Right lobe of liver (tissue), 4 donors: ENCODE data around the gene MACROD1.

ENCODE experiments used
- CTCF ChIP-seq, 4 donors: fragments of 200-600 bp in 3 of 4; fragments of 450-650 bp in 1 of 4; IDR thresholded peaks; one replicate each; pipeline versions ENCODE4 v1.5.1 to v1.8.0; 2016 to 2022; ENCODE audit warnings: antibody characterized with exemption in 4 of 4, mild to moderate bottlenecking in 2 of 4
- POLR2A ChIP-seq: fragments of 450-650 bp; IDR thresholded peaks from one replicate; pipeline ENCODE4 v1.6.1; 2017; ENCODE audit warnings: antibody characterized with exemption, mild to moderate bottlenecking
- donor health status: DM: no; HTN: no; CAD: no.
- donor health status: DM: no; HTN: no; CAD: no.
- donor health status: DM: no; HTN: yes; CAD: no.

GRCh38 chr11:64176751-64177150 is 10.8 kb upstream of the MACROD1 start:
- no peak for TF ChIP-seq CTCF (IDR thresholded peaks at IDR 0.05)
- no peak for TF ChIP-seq POLR2A
